Bronchial epithelial cell (primary cell): ENCODE results near the gene CNOT6L. TPM values are rescaled to one million over a fixed set of nuclear protein-coding genes. Genes with fewer than 3 reads are reported as not detected.

ENCODE experiments used
- DNase-seq: peaks from one replicate; pipeline ENCODE4 v3.0.0-alpha.2; 2010; ENCODE audit warnings: low read depth
- FAIRE-seq: peaks from 2 replicates; lab custom pipeline; 2011; peaks lifted over from hg19 to GRCh38; lab: Jason Lieb, UNC
- H3K27me3 ChIP-seq: 2 replicates; pipeline ENCODE4 v1.5.1; 2011; ENCODE audit warnings: low read length; ENCODE audit not compliant: control insufficient read depth, insufficient read depth
- H3K36me3 ChIP-seq: 2 replicates; pipeline ENCODE4 v1.5.1; 2011; ENCODE audit warnings: low read length; ENCODE audit not compliant: control insufficient read depth, insufficient read depth
- H3K4me3 ChIP-seq: 2 replicates; pipeline ENCODE4 v1.5.1; 2011; ENCODE audit warnings: mild to moderate bottlenecking, low read depth, low read length, control low read depth
- CTCF ChIP-seq: IDR thresholded peaks from 2 replicates; pipeline ENCODE4 v1.5.1; 2011; ENCODE audit warnings: mild to moderate bottlenecking, moderate library complexity, low read length, control low read depth, inconsistent platforms; ENCODE audit not compliant: insufficient read depth, severe bottlenecking
- total RNA-seq: library from RNA; depleted of rRNA; stranded (reverse); fragments of >200 nt; gene quantifications from 2 replicates; pipeline ENCODE4 v1.2.1, GENCODE V29; 2014

The CNOT6L gene
- total RNA-seq, 1 donor from 2014 or later, result 15.0 TPM

GRCh38 chr4:77761595-77761994 lies 57.6 kb downstream of the CNOT6L start:
- no peak for TF ChIP-seq CTCF
- no peak overlapping the region for H3K4me3 ChIP-seq
- H3K36me3 ChIP-seq, result no peaks in the 10 kb centered on the region
- no peak for FAIRE-seq
- no peak for DNase-seq
- no peaks in the 10 kb centered on the region for H3K27me3 ChIP-seq

GRCh38 chr4:77758804-77759203 lies 60.4 kb downstream of the CNOT6L start:
- Histone ChIP-seq H3K4me3 (no peak overlapping the region), H3K27me3 (no peaks in the 10 kb centered on the region), H3K36me3 (no peaks in the 10 kb centered on the region)
- no peak for TF ChIP-seq CTCF
- DNase-seq, result no peak
- FAIRE-seq, result no peak

- H3K4me3 ChIP-seq, result no peak overlapping the region
- DNase-seq (no peak), FAIRE-seq (no peak)
- H3K36me3 ChIP-seq, result no peaks in the 10 kb centered on the region
- no peak for TF ChIP-seq CTCF
- no peaks in the 10 kb centered on the region for H3K27me3 ChIP-seq
Measured at GRCh38 chr4:77751764-77752163, 67.4 kb downstream of the CNOT6L start.

GRCh38 chr4:77745792-77746191 lies 73.4 kb downstream of the CNOT6L start:
- H3K36me3 ChIP-seq, result peaks cover 2% of the 10 kb centered on the region
- no peak overlapping the region for H3K4me3 ChIP-seq
- no peaks in the 10 kb centered on the region for H3K27me3 ChIP-seq
- DNase-seq (no peak), FAIRE-seq (no peak)
- TF ChIP-seq CTCF, result no peak

GRCh38 chr4:77742054-77742453 lies 77.1 kb downstream of the CNOT6L start:
- DNase-seq (peak; percentile 79), FAIRE-seq (no peak)
- no peaks in the 10 kb centered on the region for H3K27me3 ChIP-seq
- peaks cover 8% of the 10 kb centered on the region for H3K36me3 ChIP-seq
- no peak overlapping the region for H3K4me3 ChIP-seq
- TF ChIP-seq CTCF, result no peak

- H3K27me3 ChIP-seq, result no peaks in the 10 kb centered on the region
- DNase-seq (no peak), FAIRE-seq (peak; percentile 7)
- no peak for TF ChIP-seq CTCF
- no peak overlapping the region for H3K4me3 ChIP-seq
- peaks cover 8% of the 10 kb centered on the region for H3K36me3 ChIP-seq
Measured at GRCh38 chr4:77740480-77740879, 78.7 kb downstream of the CNOT6L start.
